Erythroblast (primary cell): ENCODE measurements around the gene MPPE1.

ENCODE experiments used
- GATA1 ChIP-seq: IDR thresholded peaks from 2 replicates; pipeline ENCODE4 v1.6.1; 2011; ENCODE audit warnings: low read depth, mild to moderate bottlenecking, control low read depth, low read length, moderate library complexity
- POLR2A ChIP-seq: IDR thresholded peaks from 2 replicates; pipeline ENCODE4 v1.6.1; 2011; ENCODE audit warnings: mild to moderate bottlenecking, low read length

DNA sequence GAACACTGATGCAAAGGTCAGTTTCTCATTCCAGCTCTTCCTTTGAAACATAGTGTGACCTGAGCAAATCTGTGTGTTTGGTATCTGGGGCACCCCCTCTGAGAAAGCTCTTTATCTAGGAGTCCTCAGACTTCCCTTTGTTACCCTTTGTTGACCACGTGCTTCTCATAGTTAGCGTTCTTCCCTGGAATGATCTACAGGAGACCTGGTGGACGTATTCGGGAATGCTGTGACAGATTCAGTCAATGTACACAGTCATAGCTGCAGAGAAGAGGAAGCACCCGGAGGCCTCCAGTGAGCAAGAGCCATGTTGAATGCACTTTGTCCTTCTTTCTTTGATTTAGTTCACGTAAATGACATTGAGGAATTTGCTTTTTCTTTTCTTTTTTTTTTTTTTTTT, 67.6 kb downstream of the MPPE1 start:
- TF ChIP-seq POLR2A = no peak
- TF ChIP-seq GATA1 = no peak
